HepG2 (cell line): ENCODE data around the gene PASD1.

Source experiments
- CTCF ChIP-seq: sonication (generic); formaldehyde crosslinking; IDR thresholded peaks from 2 replicates; pipeline ENCODE4 v1.5.0; 2020; ENCODE audit warnings: mild to moderate bottlenecking, missing genetic modification reagents, moderate library complexity
- FOXM1 ChIP-seq: sonication (generic); formaldehyde crosslinking; IDR thresholded peaks from 2 replicates; pipeline ENCODE4 v1.5.0; 2020; ENCODE audit warnings: missing genetic modification reagents
- GFI1 ChIP-seq: sonication (generic); formaldehyde crosslinking; IDR thresholded peaks from 2 replicates; pipeline ENCODE4 v1.5.0; 2020; ENCODE audit warnings: missing genetic modification reagents, mild to moderate bottlenecking, borderline replicate concordance
- JARID2 ChIP-seq: sonication (generic); formaldehyde crosslinking; IDR thresholded peaks from 2 replicates; pipeline ENCODE4 v1.8.1; 2023; ENCODE audit warnings: missing genetic modification reagents, inconsistent platforms; ENCODE audit not compliant: insufficient replicate concordance
- POLR2A ChIP-seq, 2 experiments: IDR thresholded peaks; 2 replicates each; pipeline ENCODE4 v1.6.1; 2011; ENCODE audit warnings: low read depth in 2 of 2, low read length in 2 of 2, mild to moderate bottlenecking in 1 of 2, moderate library complexity in 1 of 2; ENCODE audit not compliant: insufficient read depth in 1 of 2
- TCF12 ChIP-seq, 2 experiments: fragments of 450-650 bp in 1 of 2; sonication (generic) in 1 of 2; formaldehyde crosslinking in 1 of 2; IDR thresholded peaks; 2 replicates each; pipeline versions ENCODE4 v1.6.1 to v1.8.0; 2017 to 2022; ENCODE audit warnings: antibody characterized with exemption in 1 of 2, mild to moderate bottlenecking in 1 of 2, missing genetic modification reagents in 1 of 2, moderate library complexity in 1 of 2
- ZBTB21 ChIP-seq: sonication (generic); formaldehyde crosslinking; IDR thresholded peaks from 2 replicates; pipeline ENCODE4 v1.4.0; 2020; ENCODE audit warnings: missing genetic modification reagents
- ZZZ3 ChIP-seq: sonication (generic); formaldehyde crosslinking; IDR thresholded peaks from 2 replicates; pipeline ENCODE4 v1.4.0; 2020; ENCODE audit warnings: missing genetic modification reagents, mild to moderate bottlenecking, borderline replicate concordance

- TF ChIP-seq TCF12 (IDR thresholded peaks at IDR 0.05) (no peak), TCF12 (CRISPR knock-in tag; IDR thresholded peaks at IDR 0.05) (no peak), ZZZ3 (CRISPR knock-in tag) (no peak), CTCF (no peak), POLR2A (IDR thresholded peaks at IDR 0.05; ENCODE audit: insufficient read depth in 1 of 2, low read depth in 2 of 2, low read length in 2 of 2) (no peak), JARID2 (no peak), GFI1 (CRISPR knock-in tag) (no peak), ZBTB21 (CRISPR knock-in tag) (no peak), FOXM1 (no peak)
Measured at GRCh38 chrX:151675121-151675746, 111.8 kb downstream of the PASD1 start.
